Measurements from ENCODE around the gene OTOS.

The OTOS gene

GRCh38 chr2:240140511-240140910 lies at the start of gene OTOS:
Gene OTOS (minus strand): TSS chr2:240140658. CDS start chr2:240140326, 332 bp downstream.
- Histone ChIP-seq H3K9ac (ENCODE audit: low read depth in 1 of 2, low read length in 2 of 2) (no peak within 1 kb of the TSS), H3K4me1 (ENCODE audit: control insufficient read depth in 1 of 2, insufficient read depth in 2 of 2, low read length in 2 of 2) (peaks cover under 1 to 4% of the 10 kb centered on the region in 2 donors), H3K4me3 (ENCODE audit: low read depth in 1 of 2, low read length in 2 of 2) (no peak within 1 kb of the TSS), H3K27me3 (ENCODE audit: control insufficient read depth in 1 of 2, insufficient read depth in 2 of 2, low read length in 2 of 2) (no peaks in the 10 kb centered on the region), H3K36me3 (ENCODE audit: control insufficient read depth in 1 of 2, insufficient read depth in 2 of 2, low read length in 2 of 2) (no peaks in the 10 kb centered on the region), H3K27ac (ENCODE audit: low read depth, low read length) (no peak within 1 kb of the TSS), H3K9me3 (ENCODE audit: control insufficient read depth in 1 of 2, low read length in 2 of 2) (no peaks in the 10 kb centered on the region)

GRCh38 chr2:240189686-240190085 lies 49.2 kb upstream of the OTOS start:
- Histone ChIP-seq H3K4me3 (ENCODE audit: low read depth in 1 of 2, low read length in 2 of 2) (no peak overlapping the region), H3K36me3 (ENCODE audit: control insufficient read depth in 1 of 2, insufficient read depth in 2 of 2, low read length in 2 of 2) (no peaks in the 10 kb centered on the region), H3K9me3 (ENCODE audit: control insufficient read depth in 1 of 2, low read length in 2 of 2) (no peaks in the 10 kb centered on the region), H3K4me1 (ENCODE audit: control insufficient read depth in 1 of 2, insufficient read depth in 2 of 2, low read length in 2 of 2) (no peaks in the 10 kb centered on the region), H3K27me3 (ENCODE audit: control insufficient read depth in 1 of 2, insufficient read depth in 2 of 2, low read length in 2 of 2) (no peaks in the 10 kb centered on the region), H3K9ac (ENCODE audit: low read depth in 1 of 2, low read length in 2 of 2) (no peak overlapping the region), H3K27ac (ENCODE audit: low read depth, low read length) (no peak overlapping the region)

GRCh38 chr2:240187989-240188590 lies 47.6 kb upstream of the OTOS start:
- Histone ChIP-seq H3K9ac (ENCODE audit: low read depth in 1 of 2, low read length in 2 of 2) (no peak overlapping the region), H3K27me3 (ENCODE audit: control insufficient read depth in 1 of 2, insufficient read depth in 2 of 2, low read length in 2 of 2) (no peaks in the 10 kb centered on the region), H3K36me3 (ENCODE audit: control insufficient read depth in 1 of 2, insufficient read depth in 2 of 2, low read length in 2 of 2) (no peaks in the 10 kb centered on the region), H3K4me3 (ENCODE audit: low read depth in 1 of 2, low read length in 2 of 2) (no peak overlapping the region), H3K4me1 (ENCODE audit: control insufficient read depth in 1 of 2, insufficient read depth in 2 of 2, low read length in 2 of 2) (no peaks in the 10 kb centered on the region), H3K27ac (ENCODE audit: low read depth, low read length) (no peak overlapping the region), H3K9me3 (ENCODE audit: control insufficient read depth in 1 of 2, low read length in 2 of 2) (no peaks in the 10 kb centered on the region)

GRCh38 chr2:240186191-240186725 lies 45.8 kb upstream of the OTOS start:
- H3K27ac ChIP-seq (ENCODE audit: low read depth, low read length) = no peak overlapping the region
- no peak overlapping the region for H3K4me3 ChIP-seq (ENCODE audit: low read depth in 1 of 2, low read length in 2 of 2)
- no peaks in the 10 kb centered on the region for H3K9me3 ChIP-seq (ENCODE audit: control insufficient read depth in 1 of 2, low read length in 2 of 2)
- H3K36me3 ChIP-seq (ENCODE audit: control insufficient read depth in 1 of 2, insufficient read depth in 2 of 2, low read length in 2 of 2) = no peaks in the 10 kb centered on the region
- H3K4me1 ChIP-seq (ENCODE audit: control insufficient read depth in 1 of 2, insufficient read depth in 2 of 2, low read length in 2 of 2) = no peaks in the 10 kb centered on the region
- H3K9ac ChIP-seq (ENCODE audit: low read depth in 1 of 2, low read length in 2 of 2) = no peak overlapping the region
- no peaks in the 10 kb centered on the region for H3K27me3 ChIP-seq (ENCODE audit: control insufficient read depth in 1 of 2, insufficient read depth in 2 of 2, low read length in 2 of 2)

GRCh38 chr2:240184656-240185055 lies 44.2 kb upstream of the OTOS start:
- no peaks in the 10 kb centered on the region for H3K27me3 ChIP-seq (ENCODE audit: control insufficient read depth in 1 of 2, insufficient read depth in 2 of 2, low read length in 2 of 2)
- H3K4me1 ChIP-seq (ENCODE audit: control insufficient read depth in 1 of 2, insufficient read depth in 2 of 2, low read length in 2 of 2) = no peaks in the 10 kb centered on the region
- H3K9me3 ChIP-seq (ENCODE audit: control insufficient read depth in 1 of 2, low read length in 2 of 2) = no peaks in the 10 kb centered on the region
- H3K9ac ChIP-seq (ENCODE audit: low read depth in 1 of 2, low read length in 2 of 2) = no peak overlapping the region
- no peak overlapping the region for H3K4me3 ChIP-seq (ENCODE audit: low read depth in 1 of 2, low read length in 2 of 2)
- H3K36me3 ChIP-seq (ENCODE audit: control insufficient read depth in 1 of 2, insufficient read depth in 2 of 2, low read length in 2 of 2) = no peaks in the 10 kb centered on the region
- no peak overlapping the region for H3K27ac ChIP-seq (ENCODE audit: low read depth, low read length)

GRCh38 chr2:240183875-240184590 lies 43.6 kb upstream of the OTOS start:
- Histone ChIP-seq H3K27ac (ENCODE audit: low read depth, low read length) (no peak overlapping the region), H3K36me3 (ENCODE audit: control insufficient read depth in 1 of 2, insufficient read depth in 2 of 2, low read length in 2 of 2) (no peaks in the 10 kb centered on the region), H3K4me1 (ENCODE audit: control insufficient read depth in 1 of 2, insufficient read depth in 2 of 2, low read length in 2 of 2) (no peaks in the 10 kb centered on the region), H3K4me3 (ENCODE audit: low read depth in 1 of 2, low read length in 2 of 2) (no peak overlapping the region), H3K27me3 (ENCODE audit: control insufficient read depth in 1 of 2, insufficient read depth in 2 of 2, low read length in 2 of 2) (no peaks in the 10 kb centered on the region), H3K9ac (ENCODE audit: low read depth in 1 of 2, low read length in 2 of 2) (no peak overlapping the region), H3K9me3 (ENCODE audit: control insufficient read depth in 1 of 2, low read length in 2 of 2) (no peaks in the 10 kb centered on the region)

- H3K27ac ChIP-seq (ENCODE audit: low read depth, low read length) = no peak overlapping the region
- H3K4me3 ChIP-seq (ENCODE audit: low read depth in 1 of 2, low read length in 2 of 2) = no peak overlapping the region
- H3K9ac ChIP-seq (ENCODE audit: low read depth in 1 of 2, low read length in 2 of 2) = no peak overlapping the region
- H3K4me1 ChIP-seq (ENCODE audit: control insufficient read depth in 1 of 2, insufficient read depth in 2 of 2, low read length in 2 of 2) = no peaks in the 10 kb centered on the region
- H3K27me3 ChIP-seq (ENCODE audit: control insufficient read depth in 1 of 2, insufficient read depth in 2 of 2, low read length in 2 of 2) = peaks cover 0 to 4% of the 10 kb centered on the region in 2 donors
- H3K36me3 ChIP-seq (ENCODE audit: control insufficient read depth in 1 of 2, insufficient read depth in 2 of 2, low read length in 2 of 2) = no peaks in the 10 kb centered on the region
- no peaks in the 10 kb centered on the region for H3K9me3 ChIP-seq (ENCODE audit: control insufficient read depth in 1 of 2, low read length in 2 of 2)
Measured at GRCh38 chr2:240183006-240183874, 42.8 kb upstream of the OTOS start.

GRCh38 chr2:240182476-240182875 lies 42.0 kb upstream of the OTOS start:
- Histone ChIP-seq H3K9me3 (ENCODE audit: control insufficient read depth in 1 of 2, low read length in 2 of 2) (no peaks in the 10 kb centered on the region), H3K9ac (ENCODE audit: low read depth in 1 of 2, low read length in 2 of 2) (no peak overlapping the region), H3K4me3 (ENCODE audit: low read depth in 1 of 2, low read length in 2 of 2) (no peak overlapping the region), H3K27ac (ENCODE audit: low read depth, low read length) (no peak overlapping the region), H3K36me3 (ENCODE audit: control insufficient read depth in 1 of 2, insufficient read depth in 2 of 2, low read length in 2 of 2) (no peaks in the 10 kb centered on the region), H3K27me3 (ENCODE audit: control insufficient read depth in 1 of 2, insufficient read depth in 2 of 2, low read length in 2 of 2) (peaks cover 0 to 4% of the 10 kb centered on the region in 2 donors), H3K4me1 (ENCODE audit: control insufficient read depth in 1 of 2, insufficient read depth in 2 of 2, low read length in 2 of 2) (no peaks in the 10 kb centered on the region)

GRCh38 chr2:240182001-240182400 lies 41.5 kb upstream of the OTOS start:
- Histone ChIP-seq H3K4me3 (ENCODE audit: low read depth in 1 of 2, low read length in 2 of 2) (no peak overlapping the region), H3K4me1 (ENCODE audit: control insufficient read depth in 1 of 2, insufficient read depth in 2 of 2, low read length in 2 of 2) (no peaks in the 10 kb centered on the region), H3K36me3 (ENCODE audit: control insufficient read depth in 1 of 2, insufficient read depth in 2 of 2, low read length in 2 of 2) (no peaks in the 10 kb centered on the region), H3K27ac (ENCODE audit: low read depth, low read length) (no peak overlapping the region), H3K9ac (ENCODE audit: low read depth in 1 of 2, low read length in 2 of 2) (no peak overlapping the region), H3K9me3 (ENCODE audit: control insufficient read depth in 1 of 2, low read length in 2 of 2) (no peaks in the 10 kb centered on the region), H3K27me3 (ENCODE audit: control insufficient read depth in 1 of 2, insufficient read depth in 2 of 2, low read length in 2 of 2) (peaks cover 0 to 4% of the 10 kb centered on the region in 2 donors)

Data from duodenal mucosa (tissue), 2 donors.